Measurements from ENCODE around the gene PARN. TPM values are rescaled to one million over a fixed set of nuclear protein-coding genes. Genes with fewer than 3 reads are reported as not detected.

PARN gene
- total RNA-seq, 4 donors from 2014 or later: 69.8 to 214 (median 120) TPM

DNA sequence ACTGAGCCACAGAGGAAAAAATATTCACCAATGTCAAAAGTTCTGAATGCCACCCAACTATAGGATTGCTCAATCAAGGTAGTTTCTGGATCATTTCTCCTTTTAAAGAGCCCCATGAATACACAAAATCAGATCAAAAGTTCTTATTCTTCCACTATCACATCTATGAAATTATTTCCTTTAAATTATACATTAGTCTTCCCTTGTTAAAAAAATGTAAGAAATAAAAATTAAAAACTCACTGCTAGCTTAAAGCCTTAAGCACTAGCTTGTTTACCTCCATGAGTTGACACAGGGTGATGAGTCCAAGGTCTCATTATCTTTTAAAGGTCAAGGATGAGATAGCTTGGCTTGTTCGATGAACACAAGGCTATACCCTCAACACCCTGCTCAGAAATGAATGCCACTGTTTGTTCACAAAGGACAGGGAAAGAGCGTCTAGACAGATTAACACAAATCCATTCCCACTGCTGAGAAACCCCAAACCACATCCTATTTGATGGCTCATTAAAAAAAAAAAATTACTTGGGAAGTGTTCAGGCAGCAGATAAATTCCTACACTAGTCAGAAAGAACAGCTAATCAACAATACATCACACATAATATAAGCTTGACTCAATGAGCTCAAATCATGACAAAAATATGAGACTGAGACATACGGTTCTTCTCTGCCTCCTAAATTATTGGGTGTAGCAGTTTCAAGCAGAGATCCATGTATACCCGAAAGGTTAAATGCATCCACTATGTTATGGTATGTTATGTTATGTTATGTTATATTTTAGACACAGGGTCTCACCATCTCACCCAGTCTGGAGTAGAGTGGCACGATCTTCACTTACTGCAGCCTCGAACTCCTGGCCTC, 118.9 kb downstream of the PARN start:
- Histone ChIP-seq H3K4me3 (replicated peaks in 1 of 3) (no peak overlapping the region), H3K9me3 (no peaks in the 10 kb centered on the region), H3K4me1 (peaks cover 7 to 25% of the 10 kb centered on the region in 2 donors), H3K36me3 (no peaks in the 10 kb centered on the region), H3K27ac (peak overlapping the region in 1 of 3 donors; percentile 11), H3K27me3 (no peaks in the 10 kb centered on the region)
- DNase-seq: no peak
- intact Hi-C loops (cut with DNase I): no loop called here
- TF ChIP-seq, protein P1, sequence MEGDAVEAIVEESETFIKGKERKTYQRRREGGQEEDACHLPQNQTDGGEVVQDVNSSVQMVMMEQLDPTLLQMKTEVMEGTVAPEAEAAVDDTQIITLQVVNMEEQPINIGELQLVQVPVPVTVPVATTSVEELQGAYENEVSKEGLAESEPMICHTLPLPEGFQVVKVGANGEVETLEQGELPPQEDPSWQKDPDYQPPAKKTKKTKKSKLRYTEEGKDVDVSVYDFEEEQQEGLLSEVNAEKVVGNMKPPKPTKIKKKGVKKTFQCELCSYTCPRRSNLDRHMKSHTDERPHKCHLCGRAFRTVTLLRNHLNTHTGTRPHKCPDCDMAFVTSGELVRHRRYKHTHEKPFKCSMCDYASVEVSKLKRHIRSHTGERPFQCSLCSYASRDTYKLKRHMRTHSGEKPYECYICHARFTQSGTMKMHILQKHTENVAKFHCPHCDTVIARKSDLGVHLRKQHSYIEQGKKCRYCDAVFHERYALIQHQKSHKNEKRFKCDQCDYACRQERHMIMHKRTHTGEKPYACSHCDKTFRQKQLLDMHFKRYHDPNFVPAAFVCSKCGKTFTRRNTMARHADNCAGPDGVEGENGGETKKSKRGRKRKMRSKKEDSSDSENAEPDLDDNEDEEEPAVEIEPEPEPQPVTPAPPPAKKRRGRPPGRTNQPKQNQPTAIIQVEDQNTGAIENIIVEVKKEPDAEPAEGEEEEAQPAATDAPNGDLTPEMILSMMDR (IDR thresholded peaks at IDR 0.05): no peak
- no peak for TF ChIP-seq POLR2A (IDR thresholded peaks at IDR 0.05)
- WGBS, 2 donors: 86 to 87% methylated on average over 6 of the region's 6 CpGs

DNA sequence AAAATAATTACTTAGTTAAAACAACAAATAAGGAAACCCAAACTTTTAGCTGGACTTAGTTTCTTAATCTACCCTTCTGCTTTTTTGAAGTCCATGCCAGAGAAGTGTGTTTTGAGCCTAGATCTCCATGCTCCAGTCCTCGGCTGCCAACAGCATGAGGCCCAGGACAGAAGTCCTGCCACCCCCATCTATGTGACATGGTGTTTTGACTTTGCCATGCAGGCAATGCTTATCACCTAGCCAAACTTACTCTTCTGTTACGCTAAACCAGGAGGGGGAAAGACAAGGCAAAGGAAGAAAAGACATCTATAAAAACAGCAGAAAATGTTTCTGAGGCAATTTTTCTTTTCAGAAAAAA, 119.5 kb downstream of the PARN start:
- Histone ChIP-seq H3K27me3 (no peaks in the 10 kb centered on the region), H3K4me3 (replicated peaks in 1 of 3) (no peak overlapping the region), H3K4me1 (peaks cover 7 to 25% of the 10 kb centered on the region in 2 donors), H3K36me3 (no peaks in the 10 kb centered on the region), H3K9me3 (no peaks in the 10 kb centered on the region), H3K27ac (peak overlapping the region in 1 of 3 donors; percentile 11)
- DNase-seq: peak in 1 of 2 donors; percentile 32
- TF ChIP-seq, protein P1 (IDR thresholded peaks at IDR 0.05): no peak
- TF ChIP-seq POLR2A (IDR thresholded peaks at IDR 0.05): no peak
- 72 to 84% methylated on average over 2 of the region's 2 CpGs for whole genome bisulfite sequencing, 2 donors
- intact Hi-C loops (cut with DNase I): no loop called here

DNA sequence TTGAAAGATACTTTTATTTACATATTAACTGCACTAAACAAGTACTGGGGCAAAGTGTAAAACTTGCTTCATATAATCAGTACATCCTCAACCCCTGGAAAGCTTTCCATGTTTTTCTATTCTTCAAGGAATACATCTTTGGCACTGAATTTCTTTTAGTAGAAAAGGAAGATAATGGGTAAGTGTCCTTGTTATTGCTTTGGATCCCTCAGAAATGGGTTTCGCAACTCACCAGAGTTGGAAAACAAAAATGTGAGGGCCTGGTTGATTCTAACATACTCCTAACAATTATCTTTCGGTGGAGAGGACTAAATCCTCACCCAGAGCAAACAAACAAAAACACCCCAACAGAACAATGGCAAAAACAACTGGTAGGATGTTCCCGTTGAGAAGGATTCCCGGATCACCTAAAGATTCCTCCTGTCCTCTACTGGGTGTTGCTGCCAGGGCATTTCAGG, 120.4 kb downstream of the PARN start:
- Histone ChIP-seq H3K27me3 (no peaks in the 10 kb centered on the region), H3K9me3 (no peaks in the 10 kb centered on the region), H3K4me1 (peaks cover 7 to 25% of the 10 kb centered on the region in 2 donors), H3K27ac (no peak overlapping the region), H3K36me3 (no peaks in the 10 kb centered on the region), H3K4me3 (replicated peaks in 1 of 3) (no peak overlapping the region)
- no peak for DNase-seq
- TF ChIP-seq POLR2A (IDR thresholded peaks at IDR 0.05): no peak
- TF ChIP-seq, protein P1 (IDR thresholded peaks at IDR 0.05): no peak
- WGBS, 2 donors: 86 to 92% methylated on average over 4 of the region's 4 CpGs
- intact Hi-C loops (cut with DNase I): no loop called here

DNA sequence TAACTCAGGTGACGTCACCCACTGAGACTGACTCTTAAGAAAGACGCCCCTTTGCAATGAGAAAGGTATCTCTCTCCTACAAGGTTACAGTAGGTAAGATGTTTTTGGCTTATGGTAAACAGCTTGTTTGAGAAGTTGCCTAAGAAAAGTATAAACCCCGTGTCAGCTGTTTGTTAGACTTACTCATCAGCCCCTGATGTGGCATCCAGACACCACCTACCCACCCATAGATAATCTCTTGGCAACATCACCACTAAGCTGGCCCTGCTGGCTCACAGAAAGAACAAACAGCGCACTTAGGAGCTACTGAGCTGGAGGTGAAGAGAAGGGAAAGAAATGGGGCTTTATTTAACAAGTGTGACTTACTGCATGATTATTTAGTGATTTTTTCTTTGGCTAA, 121.0 kb downstream of the PARN start:
- WGBS, 2 donors: 88 to 93% methylated on average over 4 of the region's 4 CpGs
- Histone ChIP-seq H3K27ac (no peak overlapping the region), H3K27me3 (no peaks in the 10 kb centered on the region), H3K36me3 (no peaks in the 10 kb centered on the region), H3K9me3 (no peaks in the 10 kb centered on the region), H3K4me1 (peaks cover 7 to 25% of the 10 kb centered on the region in 2 donors), H3K4me3 (replicated peaks in 1 of 3) (no peak overlapping the region)
- intact Hi-C loops (cut with DNase I): no loop called here
- no peak for DNase-seq
- TF ChIP-seq POLR2A (IDR thresholded peaks at IDR 0.05): no peak
- TF ChIP-seq, protein P1 (IDR thresholded peaks at IDR 0.05): no peak

DNA sequence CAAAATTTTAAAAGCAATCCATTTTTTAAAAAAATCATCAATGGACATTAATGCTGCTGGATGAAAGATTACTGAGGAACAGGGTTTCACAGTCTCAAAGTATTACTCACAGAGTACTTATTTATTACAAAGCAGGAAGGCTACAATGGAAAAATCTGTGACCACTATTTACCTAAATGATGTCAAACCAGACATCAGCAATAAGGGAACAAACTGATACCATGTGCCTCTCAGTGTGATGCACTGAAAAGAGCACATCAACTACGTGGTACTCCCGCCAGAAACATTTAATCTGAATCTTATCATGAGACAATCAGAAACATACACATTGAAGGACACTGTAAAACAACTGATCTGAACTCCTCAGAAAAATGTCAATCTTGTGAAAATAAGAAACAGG, 124.2 kb downstream of the PARN start:
- intact Hi-C loops (cut with DNase I): no loop called here
- H3K4me3 ChIP-seq (replicated peaks in 1 of 3): no peak overlapping the region

More for the DNA sequence above, 124.2 kb downstream of the PARN start:
- no peaks in the 10 kb centered on the region for H3K36me3 ChIP-seq
- H3K27me3 ChIP-seq: no peaks in the 10 kb centered on the region
- no peaks in the 10 kb centered on the region for H3K9me3 ChIP-seq
- H3K27ac ChIP-seq: no peak overlapping the region
- TF ChIP-seq POLR2A (IDR thresholded peaks at IDR 0.05): no peak
- TF ChIP-seq, protein P1 (IDR thresholded peaks at IDR 0.05): no peak
- no peak for DNase-seq
- WGBS, 2 donors: 80 to 81% methylated on average over 2 of the region's 2 CpGs
- H3K4me1 ChIP-seq: peaks cover 17 to 35% of the 10 kb centered on the region in 2 donors

Measured in thyroid gland (tissue), 4 donors.